Mesenteric fat pad (tissue), 1 donor: ENCODE measurements around the gene CTIF. TPM values are rescaled to one million over a fixed set of nuclear protein-coding genes. Genes with fewer than 3 reads are reported as not detected.
A peak's percentile ranks its signal among the peaks of the same experiment; 100 is the strongest.
"Not testable (repeated sequence)": the region's sequence is repeated elsewhere in the genome, so short reads cannot be mapped to it uniquely, and the experiment has no call there.

ENCODE experiments used
- DNase-seq: peaks from one replicate; pipeline ENCODE4 v3.0.0-alpha.2; 2020; ENCODE audit warnings: low spot score
- total RNA-seq: library from RNA; stranded (reverse); fragmentation: NEBNext Ultra II Directional; extraction: Animal tissue kit (Norgen Biotek cat#: 25700); gene quantifications from one replicate; pipeline ENCODE4 v1.2.1, GENCODE V29; 2021
- donor health status: DM: yes; HTN: yes; CAD: no.

Gene CTIF
- total RNA-seq, 1 donor from 2014 or later: 196 TPM

DNA sequence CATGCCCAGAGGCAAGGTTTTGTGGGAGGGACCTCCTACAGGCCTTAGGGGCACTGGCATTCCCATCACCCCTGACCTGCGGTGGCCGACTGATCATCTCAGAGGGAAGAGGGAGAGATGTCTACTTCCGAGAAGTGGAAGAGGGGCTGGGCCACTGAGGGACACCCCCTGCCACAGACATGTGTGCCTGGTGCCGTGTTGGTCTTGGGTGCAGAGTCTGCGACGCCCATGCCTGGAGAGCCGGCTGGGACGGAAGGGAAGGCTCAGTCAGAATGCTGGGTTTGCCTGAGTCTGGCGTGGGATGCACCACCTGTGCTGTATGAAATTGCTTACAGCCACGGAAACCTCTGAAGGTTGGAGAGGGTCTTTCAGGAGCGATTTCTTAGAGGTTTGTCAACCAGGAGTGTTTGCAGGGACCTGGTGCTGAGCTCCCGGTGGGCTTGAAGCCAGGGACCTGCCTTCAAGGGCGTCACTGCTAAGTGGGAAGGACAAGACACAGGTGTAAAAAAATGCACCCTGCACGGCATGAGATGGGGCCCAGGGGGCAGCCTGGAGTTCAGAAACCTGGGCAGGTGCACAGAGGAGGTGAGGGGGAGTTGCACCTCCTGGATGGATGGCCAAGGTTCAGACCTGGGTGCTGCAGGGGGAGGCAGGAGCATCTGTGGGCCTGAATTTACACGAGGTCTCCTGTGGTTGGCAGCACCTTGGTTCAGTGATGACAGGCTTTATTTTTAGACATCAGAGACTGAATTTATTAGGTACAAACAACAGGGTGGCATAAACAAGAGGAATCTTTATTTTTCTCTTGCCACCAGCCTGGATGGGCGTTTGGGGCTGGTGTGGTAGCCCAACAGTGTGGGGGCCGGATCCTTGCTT is 100.3 kb downstream of the CTIF start:
- DNase-seq: peak; percentile 83

DNA sequence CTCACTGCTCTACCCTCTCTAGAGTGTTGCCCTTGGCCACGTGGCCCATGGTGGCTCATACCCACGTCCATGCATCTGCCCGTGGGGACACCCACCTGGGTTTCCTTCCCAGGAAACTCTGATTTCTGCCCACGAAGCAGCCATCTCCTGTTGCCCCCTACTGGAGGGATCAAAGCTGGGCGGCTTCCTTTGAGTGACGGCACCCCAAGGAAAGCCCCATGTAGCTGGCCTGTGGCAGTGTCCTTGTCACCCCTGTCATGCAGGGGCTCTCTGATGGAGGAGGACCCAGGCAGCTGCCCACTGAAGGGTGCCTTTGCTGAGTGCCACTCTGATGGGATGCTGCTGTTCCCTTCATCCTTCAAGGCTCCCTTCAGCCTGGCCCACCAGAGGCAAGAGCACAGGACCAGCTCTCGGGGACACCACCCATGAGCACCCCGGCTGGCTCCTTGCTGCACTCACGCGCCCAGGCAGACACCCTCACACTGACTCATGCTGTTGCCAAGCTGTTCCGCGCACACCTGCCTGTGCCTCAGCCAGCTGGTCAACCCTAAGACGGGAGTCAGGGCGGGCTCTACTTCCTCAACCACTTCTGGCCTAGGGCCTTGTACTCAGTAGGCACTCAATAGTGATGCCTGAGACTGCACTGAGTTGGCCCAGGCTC is 101.1 kb downstream of the CTIF start:
- DNase-seq: peak; percentile 85

DNA sequence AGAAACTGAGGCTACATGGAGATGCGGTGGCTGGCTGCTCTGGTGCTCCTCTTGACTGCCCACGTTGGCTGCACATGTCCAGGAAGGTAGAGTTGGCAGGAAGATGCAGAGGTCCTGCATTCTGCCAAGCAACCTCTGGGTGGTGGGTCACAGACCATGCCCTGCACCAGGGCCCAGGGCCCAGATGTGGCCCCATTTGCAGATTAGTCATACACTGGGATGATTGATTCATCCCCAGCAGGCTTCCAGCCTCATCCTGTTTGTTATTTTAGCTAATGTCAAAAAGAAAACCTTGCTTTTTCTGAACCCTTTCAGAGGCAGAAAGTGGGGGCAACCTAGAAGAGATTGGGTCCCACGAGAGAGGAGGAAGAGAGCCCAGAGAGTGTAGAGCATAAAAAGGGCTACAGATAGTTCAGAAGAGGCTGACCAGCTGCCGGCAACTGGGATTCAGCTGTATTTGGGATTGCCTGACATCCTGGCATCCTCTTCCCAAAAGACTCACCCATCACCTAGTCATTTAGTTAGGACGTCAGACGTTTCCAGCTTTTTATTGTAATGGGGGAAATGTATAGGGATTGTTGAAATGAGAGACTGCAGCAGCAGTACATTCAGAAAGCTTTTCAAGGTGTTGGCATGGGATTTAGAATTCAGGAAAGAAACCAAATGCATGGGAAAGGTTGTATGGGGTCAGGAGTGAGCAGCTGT is 101.9 kb downstream of the CTIF start:
- peak; percentile 14 for DNase-seq

DNA sequence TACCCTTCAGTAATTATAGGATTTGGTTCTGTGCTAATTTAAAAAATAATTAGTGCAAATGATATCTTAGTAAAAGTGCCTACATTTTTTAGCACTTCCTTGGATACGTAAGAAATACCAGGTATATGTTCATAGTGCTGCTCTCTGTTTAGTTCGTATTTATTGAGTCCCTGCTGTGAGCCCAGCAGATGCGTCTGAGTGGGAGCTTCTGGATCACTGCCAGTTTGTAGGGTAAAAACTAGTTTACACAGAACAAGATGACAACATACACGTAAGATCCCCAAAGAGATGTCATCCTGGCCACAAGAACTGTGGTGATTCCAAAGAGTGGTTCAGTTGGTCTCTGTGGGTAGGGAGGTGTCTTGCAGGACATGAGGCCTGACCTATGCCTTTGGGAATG is 103.2 kb downstream of the CTIF start:
- peak; percentile 26 for DNase-seq

DNA sequence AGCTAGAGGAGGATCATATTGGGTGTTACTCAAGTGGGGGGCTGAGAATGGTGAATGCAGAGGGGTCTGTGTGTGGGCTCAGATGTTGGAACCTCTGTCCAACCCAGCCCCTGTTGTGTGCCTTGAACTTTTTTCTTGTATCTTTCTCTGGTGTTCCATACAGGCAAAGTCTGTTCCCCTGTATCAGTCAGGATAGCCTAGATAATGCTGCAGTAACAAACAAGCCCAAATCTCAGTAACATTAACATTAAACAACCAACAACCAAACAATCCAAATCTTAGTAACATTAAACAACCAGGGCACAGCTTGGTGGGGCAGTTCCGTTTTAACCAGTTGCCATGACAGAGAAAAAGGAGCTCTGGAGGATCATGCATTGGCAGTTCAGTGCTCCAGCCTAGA is 103.7 kb downstream of the CTIF start:
- DNase-seq: no peak

DNA sequence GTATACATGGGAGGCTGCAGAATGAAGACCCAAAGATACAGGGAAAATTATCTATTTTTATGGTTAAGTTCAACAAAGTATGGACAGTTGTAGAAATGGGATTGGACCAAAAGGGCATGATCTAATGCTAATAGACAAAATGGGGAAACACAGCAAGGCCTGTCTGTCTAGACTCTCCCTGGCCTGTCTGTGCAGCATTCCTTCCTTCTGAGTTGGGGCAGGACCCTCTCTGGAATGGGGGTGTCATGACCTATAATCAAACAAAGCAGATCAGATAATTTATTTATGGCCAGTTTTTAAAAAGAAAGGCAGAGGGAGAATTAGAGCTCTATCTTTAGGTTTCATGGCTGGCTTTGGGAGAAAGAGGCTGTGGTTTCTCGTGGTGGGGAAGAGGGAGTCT is 104.4 kb downstream of the CTIF start:
- no peak for DNase-seq

DNA sequence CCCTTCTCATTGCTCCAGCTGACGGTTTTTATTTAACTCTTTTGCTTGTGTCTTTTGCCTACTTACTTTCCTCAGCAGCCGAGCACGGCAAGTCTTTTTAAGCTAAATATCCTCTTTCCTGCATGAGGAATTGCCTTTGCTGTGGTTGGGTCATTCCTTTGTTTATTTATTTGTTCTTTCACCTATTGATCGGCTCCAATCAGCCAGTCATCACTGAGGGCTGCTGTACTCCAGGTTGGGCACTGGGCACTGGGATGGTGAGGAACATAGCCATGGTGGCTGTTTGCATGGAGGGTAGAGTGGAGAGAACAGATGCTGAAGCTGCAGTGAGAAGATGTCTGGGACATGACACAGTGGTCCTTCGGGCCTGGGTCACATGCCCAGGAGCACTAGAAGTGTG is 105.2 kb downstream of the CTIF start:
- DNase-seq: peak; percentile 18

DNA sequence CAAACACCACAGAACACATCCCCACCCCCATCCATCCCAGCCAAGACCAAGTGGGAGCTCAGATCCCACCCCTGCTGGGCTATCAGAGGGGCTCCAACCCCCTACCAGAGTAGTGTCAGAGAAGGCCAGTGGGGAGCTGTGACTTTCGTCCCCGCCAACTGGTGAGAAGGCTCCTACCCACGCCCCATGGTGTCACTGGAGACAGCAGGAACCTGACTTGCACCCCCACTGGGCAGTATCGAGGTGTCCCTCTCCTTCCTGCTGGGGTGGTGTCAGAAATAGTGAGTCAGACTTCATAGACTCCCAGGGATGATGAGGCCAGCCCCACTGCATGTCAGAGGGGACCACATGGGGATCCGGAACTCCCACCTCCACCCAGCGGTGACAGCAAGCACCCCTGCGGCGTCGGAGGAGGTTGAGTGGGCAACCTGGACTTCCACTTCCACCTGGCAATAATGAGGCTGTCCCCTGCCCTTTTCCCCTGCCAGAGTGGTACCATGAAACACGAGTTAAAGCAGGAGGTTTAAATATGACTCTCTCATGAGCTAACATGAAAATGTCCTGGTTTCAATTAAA is 106.7 kb downstream of the CTIF start:
- peak; percentile 81 for DNase-seq

DNA sequence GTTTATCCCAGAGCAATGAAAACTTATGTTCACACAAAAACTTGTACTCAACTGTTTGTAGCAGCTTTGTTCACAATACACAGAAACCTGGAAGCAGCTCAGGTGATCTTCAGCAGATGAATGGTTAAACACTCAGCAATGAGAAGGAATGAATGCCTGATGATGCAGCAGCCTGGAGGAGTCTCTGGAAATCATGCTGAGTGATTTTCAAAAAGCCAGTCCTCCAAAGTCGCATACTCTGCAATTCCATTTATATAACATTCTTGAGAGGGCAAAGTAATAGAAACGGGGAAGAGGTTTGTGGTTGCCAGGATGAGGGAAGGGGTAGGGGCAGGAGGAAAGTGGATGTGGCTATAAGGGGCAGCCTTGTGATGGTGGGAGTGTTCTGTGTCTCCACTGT is 108.1 kb downstream of the CTIF start:
- DNase-seq: no peak

DNA sequence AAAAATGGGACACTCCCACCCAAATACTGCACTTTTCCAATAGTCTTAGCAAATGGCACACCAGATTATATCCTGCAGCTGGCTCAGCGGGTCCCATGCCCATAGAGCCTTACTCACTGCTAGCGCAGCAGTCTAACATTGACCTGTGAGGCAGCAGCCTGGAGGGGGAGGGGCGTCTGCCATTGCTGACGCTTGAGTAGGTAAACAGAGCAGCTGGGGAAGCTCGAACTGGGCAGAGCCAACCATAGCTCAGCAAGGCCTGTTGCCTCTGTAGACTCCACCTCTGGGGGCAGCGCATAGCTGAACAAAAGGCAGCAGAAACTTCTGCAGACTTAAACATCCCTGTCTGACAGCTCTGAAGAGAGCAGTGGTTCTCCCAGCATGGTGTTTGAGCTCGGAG is 110.4 kb downstream of the CTIF start:
- DNase-seq: peak; percentile 37

DNA sequence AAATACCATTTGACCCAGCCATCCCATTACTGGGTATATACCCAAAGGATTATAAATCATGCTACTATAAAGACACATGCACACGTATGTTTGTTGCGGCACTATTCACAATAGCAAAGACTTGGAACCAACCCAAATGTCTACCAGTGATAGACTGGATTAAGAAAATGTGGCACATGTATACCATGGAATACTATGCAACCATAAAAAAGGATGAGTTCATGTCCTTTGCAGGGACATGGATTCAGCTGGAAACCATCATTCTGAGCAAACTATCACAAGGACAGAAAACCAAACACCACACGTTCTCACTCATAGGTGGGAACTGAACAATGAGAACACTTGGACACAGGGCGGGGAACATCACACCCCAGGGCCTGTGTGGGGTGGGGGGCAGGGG is 115.8 kb downstream of the CTIF start:
- DNase-seq: not testable (repeated sequence)

DNA sequence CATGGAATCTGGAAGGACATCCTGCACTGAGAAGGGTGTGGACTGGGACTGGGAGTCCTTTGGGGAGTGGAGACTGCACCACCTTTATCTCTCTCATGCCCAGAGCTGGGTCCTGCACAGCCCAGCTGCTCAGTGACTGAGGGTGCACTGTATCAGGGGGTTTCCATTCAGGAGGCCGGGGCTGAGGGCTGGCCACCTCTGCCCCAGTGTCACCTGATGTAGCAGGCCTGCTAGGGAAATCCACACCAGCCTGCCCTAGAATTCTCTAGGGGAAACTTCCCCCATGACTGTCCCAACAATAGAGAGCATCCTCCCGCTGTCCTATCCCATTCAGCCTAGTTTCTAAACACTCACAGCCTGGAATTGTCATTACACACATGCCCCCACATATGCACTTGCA is 116.7 kb downstream of the CTIF start:
- DNase-seq: peak; percentile 45

DNA sequence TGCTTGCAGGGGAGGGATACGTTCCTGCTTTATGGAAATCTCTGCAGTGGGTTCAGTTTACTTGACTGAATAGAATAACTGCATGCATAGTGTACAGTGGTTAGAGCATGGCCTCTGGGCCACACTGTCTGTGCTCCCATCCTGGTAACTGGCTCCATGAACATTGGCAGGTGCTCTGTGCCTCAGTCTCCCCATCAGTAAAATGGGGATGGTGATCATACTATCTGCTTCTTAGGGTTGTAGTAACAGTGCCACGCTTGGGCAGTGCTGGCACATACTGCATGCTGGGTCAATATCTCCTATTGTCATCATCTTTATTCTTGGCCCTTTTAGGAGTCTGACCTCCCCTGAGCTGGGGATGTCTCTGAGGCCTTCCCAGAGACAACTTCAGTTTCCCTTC is 117.3 kb downstream of the CTIF start:
- DNase-seq: peak; percentile 69

DNA sequence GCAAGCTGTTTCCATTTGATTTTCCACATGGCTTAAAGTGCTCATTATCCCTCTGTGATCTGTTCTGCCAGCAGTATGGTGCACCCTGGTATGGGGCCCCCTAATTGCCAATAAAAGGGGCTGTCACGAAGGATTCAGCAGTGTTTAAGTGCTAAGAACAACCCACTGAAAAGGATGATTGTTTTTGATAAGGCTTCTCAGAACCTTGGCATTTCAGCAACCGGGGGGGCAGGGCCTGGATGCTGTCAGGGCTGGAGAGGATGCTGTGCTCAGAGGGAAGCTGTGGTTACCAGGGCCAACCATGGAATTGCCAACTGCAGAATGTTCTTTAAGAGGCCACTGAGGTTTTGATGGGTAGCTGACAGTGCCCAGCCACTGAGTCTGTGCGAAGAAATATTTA is 117.8 kb downstream of the CTIF start:
- DNase-seq: peak; percentile 60

DNA sequence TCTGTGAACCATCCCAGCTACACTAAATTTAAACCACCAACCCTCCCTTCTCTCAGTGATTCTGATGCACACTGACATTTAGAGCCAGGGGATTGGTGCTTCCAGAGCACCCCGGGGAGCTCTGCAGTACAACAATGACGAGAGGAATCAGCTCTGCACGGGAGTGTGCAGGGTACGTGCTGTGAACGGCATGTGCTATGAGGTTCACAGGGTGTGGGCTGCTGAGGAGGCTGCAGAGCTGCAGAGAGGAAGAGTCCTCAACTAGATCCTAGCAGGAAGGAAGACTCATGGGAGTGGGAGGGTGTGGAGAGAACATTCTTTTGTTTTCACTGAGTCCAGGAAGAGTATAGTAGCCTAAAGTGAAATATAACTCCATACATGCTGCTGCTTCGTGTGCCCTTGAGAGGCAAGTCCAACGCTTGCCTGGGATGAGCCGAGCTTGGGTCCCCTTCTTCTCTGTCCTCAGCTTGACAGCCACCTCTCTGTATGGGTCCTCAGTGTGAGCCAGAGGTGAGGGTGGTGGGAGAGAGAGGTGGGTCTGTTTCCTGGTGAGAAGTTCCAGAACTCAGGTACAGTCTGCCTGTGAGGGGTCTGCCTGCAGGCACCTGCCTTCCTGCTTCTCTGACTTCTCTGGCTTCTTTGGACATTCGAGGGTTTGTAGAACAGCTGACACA is 118.8 kb downstream of the CTIF start:
- DNase-seq: peak; percentile 74

DNA sequence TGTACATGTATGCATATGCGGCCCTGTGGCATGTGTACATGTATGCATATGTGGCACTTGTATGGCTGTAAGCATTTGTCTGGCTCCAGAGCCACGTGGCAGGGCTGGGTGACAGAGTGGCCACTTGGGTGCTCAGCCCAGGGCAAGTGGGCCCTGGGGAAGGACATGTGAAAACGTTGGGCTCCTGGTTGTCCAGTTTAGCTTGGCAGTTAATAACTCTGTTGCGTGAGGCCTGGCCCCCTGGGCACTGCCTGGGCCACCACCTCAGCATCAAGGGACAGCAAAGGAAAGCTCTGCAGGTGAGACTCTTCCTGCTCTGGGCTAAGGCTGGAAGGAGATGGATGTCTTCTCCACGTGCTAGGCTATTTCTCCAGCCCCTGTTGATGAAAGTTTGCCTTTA is 119.9 kb downstream of the CTIF start:
- peak; percentile 84 for DNase-seq

DNA sequence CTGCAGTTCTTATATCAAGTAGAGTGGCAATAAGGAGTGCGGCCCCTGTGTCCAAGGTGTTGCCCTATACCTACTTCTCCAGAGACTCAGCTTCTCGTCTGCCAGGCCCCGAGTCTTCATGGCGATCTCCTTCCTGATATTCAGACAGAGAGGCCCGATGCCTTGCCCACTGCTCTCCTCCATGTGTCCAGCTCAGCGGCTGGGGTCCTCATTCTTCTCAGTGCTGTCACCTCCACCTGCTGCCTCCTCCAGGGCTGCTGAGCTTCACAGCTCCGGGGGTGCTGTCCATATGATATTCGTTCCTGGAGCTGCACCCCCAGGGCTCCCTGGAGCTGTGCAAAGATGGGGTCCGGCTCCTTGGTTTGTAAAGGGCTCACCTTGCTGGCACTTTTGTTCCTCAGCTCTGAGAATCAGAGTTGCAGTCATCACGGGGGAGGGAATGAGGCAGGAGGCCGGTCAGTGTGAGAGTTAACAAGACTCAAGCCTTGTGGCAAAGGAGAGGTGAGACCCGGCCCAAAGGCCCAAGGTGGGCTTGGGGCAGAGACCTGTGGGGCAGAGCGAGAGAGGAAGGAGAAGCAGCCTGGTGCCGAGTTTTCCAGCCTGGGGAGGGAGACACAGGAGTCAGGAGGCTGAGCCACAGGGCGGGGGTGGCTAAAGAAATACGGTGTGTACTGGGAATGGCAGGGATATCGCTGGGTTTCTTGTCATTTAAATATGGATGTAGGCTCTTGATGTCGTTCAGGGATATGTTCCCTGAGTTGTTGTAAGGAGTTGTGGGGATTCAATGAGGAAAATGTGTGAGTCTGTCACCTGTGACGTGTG is 120.6 kb downstream of the CTIF start:
- peak; percentile 82 for DNase-seq

DNA sequence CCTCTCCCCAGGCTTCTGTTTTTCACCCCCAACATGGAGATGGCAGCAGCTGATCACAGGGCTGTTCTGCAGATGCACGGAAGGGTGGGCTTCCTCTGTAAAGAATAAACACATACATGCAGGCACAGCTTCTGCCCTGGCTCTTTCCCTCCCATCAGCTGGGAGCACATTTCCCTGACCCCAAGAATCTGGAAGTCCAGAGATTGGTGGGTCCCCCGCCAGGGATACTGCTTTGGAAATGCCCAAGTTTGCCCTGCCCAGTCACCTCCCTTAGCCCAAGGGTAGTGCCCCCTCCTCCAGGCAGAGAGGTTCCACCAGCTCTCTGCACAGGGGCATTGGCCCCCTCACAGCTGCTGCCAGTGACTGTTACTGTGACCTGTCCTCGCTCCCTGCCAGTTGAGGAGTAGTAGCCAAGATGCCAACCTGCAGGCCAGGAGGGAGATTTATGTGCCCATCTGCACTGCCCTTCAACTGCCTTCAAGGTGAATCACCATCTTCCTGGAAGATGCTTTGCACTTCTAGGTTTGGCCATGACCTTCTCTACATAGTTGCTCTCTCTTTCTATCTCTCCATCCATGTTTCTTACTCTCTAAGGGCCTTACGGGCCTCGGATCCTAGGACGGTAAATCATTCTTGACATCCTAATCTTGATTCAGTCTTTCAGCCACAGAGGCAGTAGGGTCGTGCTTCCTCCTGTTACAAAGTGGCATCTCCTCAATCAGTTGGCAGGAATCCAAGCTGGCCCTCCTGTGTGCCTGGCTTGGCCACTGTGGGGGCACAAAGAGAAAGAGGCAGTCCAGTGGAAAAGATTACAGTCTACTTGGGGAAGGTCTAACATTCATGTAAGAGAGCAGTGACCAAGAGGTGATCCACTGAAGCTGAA is 121.8 kb downstream of the CTIF start:
- peak; percentile 55 for DNase-seq

DNA sequence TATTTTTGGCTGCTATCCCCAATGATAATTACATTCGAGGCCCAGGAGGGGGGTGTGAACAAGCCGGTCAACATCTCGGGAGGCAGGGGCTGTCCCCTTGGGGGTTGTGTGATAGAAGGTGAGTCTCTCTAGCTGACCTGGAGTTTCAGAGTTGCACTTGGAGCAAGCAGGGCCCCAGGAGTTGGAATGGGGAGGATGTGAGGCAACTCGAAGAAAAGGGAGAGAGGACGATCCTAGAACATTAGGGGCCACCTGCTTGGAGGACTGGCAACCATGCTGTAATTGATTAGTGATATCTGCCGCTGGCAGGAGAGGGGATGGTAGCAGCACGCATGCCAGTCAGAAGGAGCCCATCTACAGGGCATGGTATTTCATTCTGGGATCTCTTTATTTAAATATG is 122.6 kb downstream of the CTIF start:
- peak; percentile 69 for DNase-seq
